HCEC 1CT (cell line): ENCODE results near the gene PSMD10.

ENCODE experiments used
- DNase-seq: peaks from one replicate; pipeline ENCODE4 v3.0.0-alpha.2; 2017

The PSMD10 gene, protein sequence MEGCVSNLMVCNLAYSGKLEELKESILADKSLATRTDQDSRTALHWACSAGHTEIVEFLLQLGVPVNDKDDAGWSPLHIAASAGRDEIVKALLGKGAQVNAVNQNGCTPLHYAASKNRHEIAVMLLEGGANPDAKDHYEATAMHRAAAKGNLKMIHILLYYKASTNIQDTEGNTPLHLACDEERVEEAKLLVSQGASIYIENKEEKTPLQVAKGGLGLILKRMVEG

DNA sequence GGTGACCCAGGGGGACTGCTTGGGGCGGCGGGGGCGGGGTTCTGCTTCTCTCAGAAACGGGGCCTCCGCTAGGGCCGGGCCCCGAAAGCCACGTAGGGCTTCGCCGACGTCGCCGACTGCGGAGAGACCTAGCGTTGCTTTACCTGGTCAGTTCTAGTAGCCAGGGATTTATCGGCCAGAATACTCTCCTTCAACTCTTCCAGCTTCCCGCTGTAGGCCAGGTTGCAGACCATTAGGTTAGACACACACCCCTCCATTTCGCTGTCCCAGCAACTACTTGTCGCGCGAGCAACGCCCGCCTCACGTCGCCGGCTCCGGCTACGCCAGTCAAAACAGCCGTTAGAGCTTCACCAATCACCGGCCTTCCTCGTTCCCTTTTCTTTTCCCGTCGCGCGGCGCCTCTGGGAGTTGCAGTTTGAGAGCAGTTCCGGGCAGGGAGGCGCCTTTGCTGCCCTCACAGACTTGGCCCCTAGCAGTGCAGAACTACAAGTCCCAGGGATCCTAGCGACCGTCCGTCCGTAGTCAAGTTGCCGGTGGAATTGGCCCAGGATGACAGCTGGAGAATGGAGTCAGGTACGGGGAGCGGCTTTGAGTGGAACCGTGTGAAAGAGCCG lies at the start of gene PSMD10, which contains the start of gene ATG4A:
Gene PSMD10, minus strand, starts transcription at position 279 of the 614 bp plus-strand sequence. Its CDS starts 22 bp downstream, at position 257.
Gene ATG4A, plus strand, starts transcription at position 515 of the 614 bp plus-strand sequence. Its CDS starts 49 bp downstream, at position 564.
- peak; percentile 94 for DNase-seq

GRCh38 chrX:108138814-108139702 lies 47.7 kb upstream of the PSMD10 start:
- DNase-seq, result no peak

- DNase-seq, result no peak
Observed at GRCh38 chrX:108134724-108135123, 43.4 kb upstream of the PSMD10 start.

DNA sequence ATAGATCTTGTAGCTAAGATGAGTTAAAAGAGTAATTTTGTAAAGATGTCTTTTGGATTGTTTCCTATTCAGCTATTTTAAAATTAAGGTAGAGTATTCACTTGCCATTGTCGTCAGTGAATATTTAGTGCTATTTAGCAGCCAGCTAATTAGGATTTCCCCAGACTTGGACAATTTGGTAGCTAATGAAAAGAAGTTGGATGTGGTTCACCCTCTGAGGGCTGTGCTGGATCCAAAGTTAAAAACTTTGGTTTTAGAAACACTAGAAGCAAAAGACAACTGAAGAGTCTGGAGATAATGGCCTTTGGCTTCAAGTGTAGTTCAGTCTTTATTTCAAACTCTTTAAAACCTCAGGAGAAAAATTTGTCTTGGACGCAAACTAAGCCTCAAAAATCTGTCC lies 41.5 kb upstream of the PSMD10 start:
- no peak for DNase-seq

DNA sequence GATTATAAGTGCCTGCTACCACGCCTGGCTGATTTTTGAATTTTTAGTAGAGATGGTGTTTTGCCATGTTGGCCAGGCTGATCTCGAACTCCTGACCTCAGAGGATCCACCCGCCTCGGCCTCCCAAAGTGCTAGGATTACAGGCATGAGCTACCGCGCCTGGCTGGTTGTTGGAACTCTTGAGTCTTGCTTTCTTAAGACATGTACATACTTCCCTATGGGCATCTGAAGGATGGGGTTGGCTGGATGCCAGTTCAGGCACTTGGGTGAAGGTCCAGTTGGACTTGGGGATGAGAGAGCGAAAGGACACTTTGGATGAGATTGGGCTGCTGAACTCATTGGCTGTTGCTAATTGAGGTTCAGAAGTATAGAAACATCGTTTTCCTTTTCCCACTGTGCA lies 40.7 kb upstream of the PSMD10 start:
- no peak for DNase-seq

DNA sequence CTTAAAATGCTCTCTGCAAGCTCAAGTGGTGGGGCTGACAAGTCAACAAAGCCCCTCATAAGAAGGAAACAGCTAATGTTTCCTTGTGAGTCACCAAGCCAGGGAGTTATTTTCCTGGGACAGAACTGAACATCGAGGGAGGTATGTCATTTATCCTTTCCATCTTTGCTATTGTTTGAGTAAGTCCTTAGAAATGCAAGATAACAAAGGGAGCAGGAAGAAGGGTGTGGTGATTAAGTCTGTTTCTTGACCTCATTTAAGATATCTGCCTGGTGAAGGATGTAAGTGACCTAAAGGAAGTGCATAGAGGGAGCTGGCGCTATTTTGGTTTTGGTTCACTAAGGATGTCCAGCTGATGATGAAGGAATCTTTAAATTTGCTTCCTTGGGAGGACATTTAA lies 40.1 kb upstream of the PSMD10 start:
- no peak for DNase-seq

DNA sequence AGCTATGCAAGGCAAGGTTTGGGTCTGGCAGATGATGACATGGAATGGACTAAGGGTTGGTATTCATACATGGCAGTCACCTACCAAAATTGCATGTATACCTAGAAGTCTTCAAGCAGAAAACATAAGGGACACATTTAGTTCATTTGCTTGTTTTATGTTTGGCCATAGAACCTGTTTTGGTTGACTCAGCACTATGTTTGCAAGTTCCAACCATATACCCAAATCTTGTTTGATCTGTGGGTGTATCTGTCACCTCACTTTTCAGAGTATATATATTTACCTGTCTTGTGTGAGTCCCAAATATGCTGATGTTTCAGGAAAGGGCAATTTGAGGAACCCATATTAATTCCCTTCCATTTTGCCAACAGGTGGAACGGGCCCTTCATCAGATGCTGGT lies 39.5 kb upstream of the PSMD10 start:
- no peak for DNase-seq

- DNase-seq, result no peak
Observed at GRCh38 chrX:108127152-108127551, 35.8 kb upstream of the PSMD10 start.

- no peak for DNase-seq
Observed at GRCh38 chrX:108126661-108127060, 35.3 kb upstream of the PSMD10 start.

GRCh38 chrX:108123591-108124366 lies 32.4 kb upstream of the PSMD10 start:
- no peak for DNase-seq

DNA sequence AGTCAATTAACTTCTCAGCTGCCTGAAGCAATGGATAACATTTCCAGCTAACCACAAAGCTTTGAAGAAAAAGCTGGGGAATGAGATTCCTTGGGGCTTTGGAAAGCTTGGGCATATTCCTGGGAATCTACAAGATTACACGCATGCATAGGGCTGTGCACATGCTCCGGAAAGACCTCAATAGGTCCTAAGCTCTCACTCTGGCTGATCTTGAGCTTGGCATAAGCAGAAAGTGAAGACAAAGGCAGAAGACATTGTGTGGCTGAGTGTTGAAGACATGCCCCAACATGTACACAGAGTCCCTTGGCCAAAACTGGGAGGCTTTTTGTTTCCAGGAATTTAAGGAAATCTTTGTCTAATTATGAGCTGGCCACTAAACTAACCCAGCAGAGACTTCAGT lies 31.4 kb upstream of the PSMD10 start:
- DNase-seq, result no peak

DNA sequence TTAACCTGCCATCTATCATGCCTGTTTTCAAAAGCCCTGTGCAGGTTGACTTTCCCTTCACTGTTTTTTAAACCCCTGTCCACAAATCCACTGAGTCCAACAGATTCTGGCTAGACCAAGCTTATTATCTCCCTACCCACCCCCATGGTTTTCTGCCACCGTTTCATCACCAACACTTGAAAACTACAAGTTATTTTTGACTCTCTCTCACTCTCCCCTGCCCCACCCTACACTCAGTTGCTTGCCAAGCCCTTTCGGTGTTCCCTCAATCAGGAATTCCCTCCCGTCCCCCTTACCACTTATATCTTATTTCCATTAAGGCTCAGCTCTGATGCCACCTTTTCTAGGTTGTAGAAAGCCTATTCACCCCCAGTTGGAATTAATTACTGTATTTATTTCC lies 29.9 kb upstream of the PSMD10 start:
- DNase-seq, result no peak

GRCh38 chrX:108117988-108118387 lies 26.6 kb upstream of the PSMD10 start:
- DNase-seq, result no peak

DNA sequence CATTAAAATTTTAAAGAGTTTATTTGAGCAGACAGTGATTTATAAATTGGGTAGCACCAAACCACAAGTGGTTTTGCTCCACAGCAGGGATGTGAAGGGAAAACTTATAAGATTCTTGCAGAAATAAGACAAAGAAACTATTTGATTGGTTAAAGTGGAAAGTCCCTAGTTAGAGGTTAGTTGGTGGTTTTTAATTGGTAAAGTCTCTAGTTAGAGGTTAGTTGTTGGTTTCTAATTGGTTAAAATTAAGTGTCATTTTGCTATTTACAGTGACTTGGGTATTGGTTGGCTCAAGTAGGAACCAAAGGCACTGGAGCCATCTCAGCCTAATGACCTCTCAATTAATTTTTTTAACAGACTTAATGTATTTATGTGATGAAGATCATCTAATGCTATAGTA lies 23.2 kb upstream of the PSMD10 start:
- no peak for DNase-seq

- no peak for DNase-seq
Observed at GRCh38 chrX:108105473-108105872, 14.1 kb upstream of the PSMD10 start.

DNA sequence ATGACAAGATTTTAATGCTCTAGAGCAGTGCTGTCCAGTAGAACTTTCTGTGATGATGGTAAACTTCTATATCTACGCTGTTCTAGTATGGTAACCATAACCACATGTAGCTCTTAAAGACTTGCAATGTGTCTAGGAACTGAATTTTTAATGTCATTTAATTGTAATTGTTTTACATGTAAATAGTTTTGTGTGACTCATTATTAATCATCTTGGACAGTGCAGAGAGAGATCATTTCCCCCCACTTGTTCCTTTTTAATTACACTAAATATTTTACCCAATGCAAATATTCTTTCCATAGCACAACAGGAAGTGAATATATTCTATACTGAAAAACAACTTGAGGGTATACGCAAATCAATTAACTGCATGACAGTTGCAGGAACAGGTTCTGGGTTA lies 6.0 kb upstream of the PSMD10 start:
- DNase-seq, result peak; percentile 54

- no peak for DNase-seq
Observed at GRCh38 chrX:108091878-108092291, 543 bp upstream of the PSMD10 start.

- DNase-seq, result peak; percentile 34
Observed at GRCh38 chrX:108090491-108091263, 665 bp downstream of the PSMD10 start.

DNA sequence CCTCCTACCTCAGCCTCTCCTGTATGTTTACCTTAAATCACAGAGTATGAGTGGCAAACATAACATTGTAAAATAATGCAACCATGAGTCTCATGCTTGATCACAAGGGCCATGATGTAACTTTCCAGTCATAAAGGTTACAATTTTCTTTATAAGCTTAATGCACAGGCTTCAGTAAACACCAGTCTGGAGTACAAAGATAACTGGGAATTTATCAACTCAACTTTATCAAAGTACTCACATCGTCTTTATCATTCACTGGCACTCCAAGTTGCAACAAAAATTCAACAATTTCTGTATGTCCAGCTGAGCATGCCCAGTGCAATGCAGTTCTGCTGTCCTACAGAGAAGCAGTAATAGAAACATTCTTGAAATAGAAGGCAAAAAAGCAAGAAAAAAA lies 2.8 kb downstream of the PSMD10 start:
- DNase-seq, result no peak

GRCh38 chrX:108087792-108088191 lies 3.5 kb downstream of the PSMD10 start:
- no peak for DNase-seq

- no peak for DNase-seq
Observed at GRCh38 chrX:108081110-108081509, 10.2 kb downstream of the PSMD10 start.

- peak; percentile 48 for DNase-seq
Observed at GRCh38 chrX:108072746-108073145, 18.6 kb downstream of the PSMD10 start.
